ENCODE results near the gene DOCK2. TPM values are rescaled to one million over a fixed set of nuclear protein-coding genes. Genes with fewer than 3 reads are reported as not detected.

Gene DOCK2
- polyA plus RNA-seq, 1 experiment, result 1.6 TPM

DNA sequence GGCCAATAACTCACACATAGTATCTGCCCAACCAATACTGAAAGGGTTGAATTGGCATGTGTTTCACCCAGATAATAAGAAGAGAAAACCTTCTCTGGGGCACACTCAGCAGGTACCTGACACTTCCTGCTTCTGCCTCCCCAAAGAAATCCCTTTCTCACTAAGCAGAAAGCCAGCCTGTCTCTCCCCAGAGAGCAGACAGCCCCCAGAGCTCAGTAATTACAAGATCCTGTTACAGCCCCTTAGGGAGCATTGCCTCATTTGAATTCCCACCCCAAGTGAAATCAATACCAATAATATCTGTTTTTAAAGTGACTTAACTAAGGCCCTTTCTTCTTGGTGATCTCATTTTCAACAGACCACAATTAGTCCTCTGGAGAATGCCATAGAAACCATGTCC, 430.1 kb downstream of the DOCK2 start:
- Histone ChIP-seq H3K27ac (ENCODE audit: low read depth, low read length) (no peak overlapping the region), H3K27me3 (ENCODE audit: control insufficient read depth, insufficient read depth, low read length) (no peaks in the 10 kb centered on the region), H3K4me3 (ENCODE audit: low read depth, low read length) (no peak overlapping the region), H3K9me3 (ENCODE audit: control insufficient read depth, insufficient read depth, low read length) (no peaks in the 10 kb centered on the region)
- DNase-seq (ENCODE audit: low read depth, low spot score), result no peak
- ChIA-PET CTCF (interaction anchor here (0.6 kb wide), 1 partner anchor 134 kb away, joined by 4 read pairs; no protein-coding TSS in a partner anchor), POLR2A (no interaction called here)
- no peak for TF ChIP-seq CTCF (IDR thresholded peaks at IDR 0.05; ENCODE audit: low read depth, low read length)

DNA sequence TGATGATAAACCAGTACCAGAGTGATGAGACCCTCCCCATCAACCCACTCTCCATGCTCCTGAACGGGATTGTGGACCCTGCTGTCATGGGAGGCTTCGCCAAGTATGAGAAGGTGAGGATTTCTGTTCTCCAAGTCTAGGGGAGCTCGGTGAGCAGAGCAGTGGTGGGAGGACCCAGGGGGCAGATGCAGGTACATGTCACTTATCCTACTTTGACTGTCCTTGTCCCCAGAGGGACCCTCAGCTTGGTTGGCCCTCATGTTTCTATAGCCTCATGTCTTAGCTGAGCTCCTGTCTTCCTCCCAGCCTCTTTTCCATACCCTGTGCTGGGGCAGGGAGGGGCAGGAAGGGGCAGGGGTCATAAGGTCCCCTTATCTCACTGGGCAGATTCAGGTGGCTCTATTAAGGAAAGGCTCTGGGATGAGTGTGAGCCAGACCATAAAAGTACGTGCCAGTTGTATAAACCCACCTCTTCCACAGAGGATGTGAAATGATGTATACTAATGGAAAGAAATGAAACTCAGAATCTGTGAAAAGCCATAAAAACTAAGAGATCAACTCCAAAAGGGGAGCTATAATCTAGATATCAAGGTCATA, 430.6 kb downstream of the DOCK2 start:
- no peak for TF ChIP-seq CTCF (IDR thresholded peaks at IDR 0.05; ENCODE audit: low read depth, low read length)
- H3K9me3 ChIP-seq (ENCODE audit: control insufficient read depth, insufficient read depth, low read length), result no peaks in the 10 kb centered on the region
- CTCF ChIA-PET, result no interaction called here
- no peak overlapping the region for H3K27ac ChIP-seq (ENCODE audit: low read depth, low read length)
- no peak for DNase-seq (ENCODE audit: low read depth, low spot score)
- H3K27me3 ChIP-seq (ENCODE audit: control insufficient read depth, insufficient read depth, low read length), result no peaks in the 10 kb centered on the region
- H3K4me3 ChIP-seq (ENCODE audit: low read depth, low read length), result no peak overlapping the region
- POLR2A ChIA-PET, result no interaction called here

- ChIA-PET POLR2A (no interaction called here), CTCF (interaction anchor here (1.3 to 2.6 kb wide), 4 partner anchors 19 to 368 kb away, joined by 4 to 10 read pairs (median 9); no protein-coding TSS in a partner anchor)
- Histone ChIP-seq H3K9me3 (ENCODE audit: control insufficient read depth, insufficient read depth, low read length) (no peaks in the 10 kb centered on the region), H3K4me3 (ENCODE audit: low read depth, low read length) (no peak overlapping the region), H3K27ac (ENCODE audit: low read depth, low read length) (no peak overlapping the region), H3K27me3 (ENCODE audit: control insufficient read depth, insufficient read depth, low read length) (no peaks in the 10 kb centered on the region)
- no peak for DNase-seq (ENCODE audit: low read depth, low spot score)
- TF ChIP-seq CTCF (IDR thresholded peaks at IDR 0.05; ENCODE audit: low read depth, low read length), result no peak
Observed at GRCh38 chr5:170069512-170069911, 432.4 kb downstream of the DOCK2 start.

DNA sequence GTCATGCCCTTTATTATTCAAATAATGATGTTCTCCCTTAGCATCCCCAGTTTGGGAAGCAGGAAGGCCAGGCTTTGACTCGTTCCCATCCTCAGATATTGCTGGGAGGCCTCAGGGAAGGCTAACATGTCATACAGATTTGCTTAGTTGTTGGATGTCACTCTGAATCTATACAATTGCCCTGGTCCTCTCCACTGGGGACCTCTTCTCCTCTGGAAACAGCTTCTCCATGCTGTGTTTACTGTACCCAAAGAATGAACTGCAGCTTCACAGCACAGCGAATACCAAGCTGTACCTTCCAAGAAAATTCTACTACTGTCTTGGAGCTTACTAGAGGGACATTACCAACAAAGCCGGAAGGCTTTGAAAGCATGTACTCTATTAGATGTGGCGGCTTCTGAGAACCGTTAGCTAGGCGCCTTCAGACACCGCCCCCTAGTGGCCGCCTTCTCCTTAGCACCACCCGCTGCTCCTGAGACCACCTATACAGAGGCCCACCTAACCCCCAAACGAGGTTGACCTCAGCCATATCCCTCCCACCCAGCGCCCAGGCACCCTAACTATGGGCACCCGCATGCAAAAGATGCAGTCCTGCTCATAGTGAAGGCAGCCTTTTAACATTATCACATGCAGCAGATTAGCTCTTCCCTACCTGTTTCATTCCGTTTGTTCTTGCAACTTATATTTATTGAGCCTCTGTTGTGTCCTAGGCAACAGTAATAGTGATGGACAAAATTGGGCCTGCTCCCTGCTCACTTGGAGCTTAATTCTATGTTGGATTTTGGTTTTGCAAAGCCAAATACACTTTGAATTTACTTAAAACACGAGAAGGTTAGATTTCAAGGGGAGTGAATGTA, 433.7 kb downstream of the DOCK2 start:
- Histone ChIP-seq H3K4me3 (ENCODE audit: low read depth, low read length) (no peak overlapping the region), H3K27ac (ENCODE audit: low read depth, low read length) (no peak overlapping the region), H3K27me3 (ENCODE audit: control insufficient read depth, insufficient read depth, low read length) (no peaks in the 10 kb centered on the region), H3K9me3 (ENCODE audit: control insufficient read depth, insufficient read depth, low read length) (no peaks in the 10 kb centered on the region)
- ChIA-PET POLR2A (no interaction called here), CTCF (interaction anchor here (0.6 to 2.6 kb wide), 58 partner anchors 9 to 1391 kb away, joined by 3 to 67 read pairs (median 4); partner anchors contain the start of genes INSYN2B and SPDL1)
- peak; percentile 75 for TF ChIP-seq CTCF (IDR thresholded peaks at IDR 0.05; ENCODE audit: low read depth, low read length)
- peak; percentile 3 for DNase-seq (ENCODE audit: low read depth, low spot score)

GRCh38 chr5:170071748-170072147, 434.7 kb downstream of the DOCK2 start:
- POLR2A ChIA-PET, result no interaction called here
- TF ChIP-seq CTCF (IDR thresholded peaks at IDR 0.05; ENCODE audit: low read depth, low read length), result no peak
- Histone ChIP-seq H3K9me3 (ENCODE audit: control insufficient read depth, insufficient read depth, low read length) (no peaks in the 10 kb centered on the region), H3K4me3 (ENCODE audit: low read depth, low read length) (no peak overlapping the region), H3K27me3 (ENCODE audit: control insufficient read depth, insufficient read depth, low read length) (no peaks in the 10 kb centered on the region), H3K27ac (ENCODE audit: low read depth, low read length) (no peak overlapping the region)
- no peak for DNase-seq (ENCODE audit: low read depth, low spot score)
- CTCF ChIA-PET, result interaction anchor here (0.6 to 2.6 kb wide), 34 partner anchors 9 to 1392 kb away, joined by 3 to 67 read pairs (median 4); partner anchors contain the start of gene INSYN2B

Measured in AG04450 (cell line).